GM12891 (cell line): ENCODE measurements around the gene LRRC47.

Experiments
- PAX5 ChIP-seq: IDR thresholded peaks from 2 replicates; pipeline ENCODE4 v1.6.1; 2011; ENCODE audit warnings: low read length, moderate library complexity, mild to moderate bottlenecking; ENCODE audit not compliant: insufficient read depth, severe bottlenecking
- POLR2A ChIP-seq: IDR thresholded peaks from 2 replicates; pipeline ENCODE4 v1.6.1; 2011; ENCODE audit warnings: low read depth, low read length, control low read depth
- POLR2AphosphoS5 ChIP-seq: IDR thresholded peaks from 2 replicates; pipeline ENCODE4 v1.6.1; 2011; ENCODE audit warnings: low read depth, low read length, control low read depth
- POU2F2 ChIP-seq: IDR thresholded peaks from 2 replicates; pipeline ENCODE4 v1.6.1; 2011; ENCODE audit warnings: low read depth, mild to moderate bottlenecking, control low read depth, low read length, moderate library complexity
- SPI1 ChIP-seq: IDR thresholded peaks from 2 replicates; pipeline ENCODE4 v1.6.1; 2011; ENCODE audit warnings: low read depth, low read length, control low read depth
- TAF1 ChIP-seq: IDR thresholded peaks from 2 replicates; pipeline ENCODE4 v1.6.1; 2011; ENCODE audit warnings: low read depth, low read length, control low read depth

GRCh38 chr1:3819771-3820200, 23.5 kb upstream of the LRRC47 start:
- TF ChIP-seq POLR2AphosphoS5: no peak
- TF ChIP-seq POLR2A: no peak
- no peak for TF ChIP-seq TAF1
- no peak for TF ChIP-seq PAX5
- TF ChIP-seq SPI1: no peak
- no peak for TF ChIP-seq POU2F2
